HG03469 (cell line): Measurements from ENCODE around the gene FUT4.
"Not testable (repeated sequence)": the region's sequence is repeated elsewhere in the genome, so short reads cannot be mapped to it uniquely, and the experiment has no call there.

Source experiments
- ATAC-seq: cut with Tn5 transposase; IDR thresholded peaks from one replicate; pipeline ENCODE4 v1.9.1; 2021; ENCODE audit warnings: mild to moderate bottlenecking, moderate library complexity, moderate number of reproducible peaks; ENCODE audit not compliant: unreplicated experiment

The FUT4 gene

GRCh38 chr11:94532211-94532610, 11.5 kb upstream of the FUT4 start:
- no peak for ATAC-seq

GRCh38 chr11:94533206-94533605, 10.5 kb upstream of the FUT4 start:
- no peak for ATAC-seq

- ATAC-seq: no peak
Observed at GRCh38 chr11:94533696-94534630, 9.8 kb upstream of the FUT4 start.

GRCh38 chr11:94536386-94536785, 7.3 kb upstream of the FUT4 start:
- no peak for ATAC-seq

- no peak for ATAC-seq
Observed at GRCh38 chr11:94537031-94537600, 6.6 kb upstream of the FUT4 start.

GRCh38 chr11:94539420-94539819, 4.3 kb upstream of the FUT4 start:
- no peak for ATAC-seq

- peak; percentile 1 for ATAC-seq
Observed at GRCh38 chr11:94544646-94545263, 1.0 kb downstream of the FUT4 start.

GRCh38 chr11:94545264-94546161, 1.8 kb downstream of the FUT4 start:
- ATAC-seq: no peak

GRCh38 chr11:94546162-94546470, 2.4 kb downstream of the FUT4 start:
- no peak for ATAC-seq

- ATAC-seq: no peak
Observed at GRCh38 chr11:94546886-94547285, 3.2 kb downstream of the FUT4 start.

GRCh38 chr11:94549146-94549545, 5.4 kb downstream of the FUT4 start:
- no peak for ATAC-seq

- no peak for ATAC-seq
Observed at GRCh38 chr11:94550513-94550912, 6.8 kb downstream of the FUT4 start.

- ATAC-seq: no peak
Observed at GRCh38 chr11:94553938-94554337, 10.2 kb downstream of the FUT4 start.

- ATAC-seq: not testable (repeated sequence)
Observed at GRCh38 chr11:94555752-94556329, 12.1 kb downstream of the FUT4 start.

GRCh38 chr11:94557421-94557820, 13.7 kb downstream of the FUT4 start:
- no peak for ATAC-seq

- ATAC-seq: no peak
Observed at GRCh38 chr11:94557992-94558391, 14.3 kb downstream of the FUT4 start.

GRCh38 chr11:94558468-94558867, 14.7 kb downstream of the FUT4 start:
- no peak for ATAC-seq

- ATAC-seq: no peak
Observed at GRCh38 chr11:94558932-94559331, 15.2 kb downstream of the FUT4 start.

GRCh38 chr11:94559361-94559760, 15.6 kb downstream of the FUT4 start:
- no peak for ATAC-seq

GRCh38 chr11:94560834-94561233, 17.1 kb downstream of the FUT4 start:
- ATAC-seq: no peak
